HG02840 (cell line): Measurements from ENCODE around the gene FMO1.
"Not testable (repeated sequence)": the region's sequence is repeated elsewhere in the genome, so short reads cannot be mapped to it uniquely, and the experiment has no call there.

ENCODE experiments used
- ATAC-seq: cut with Tn5 transposase; IDR thresholded peaks from one replicate; pipeline ENCODE4 v1.9.1; 2021; ENCODE audit warnings: mild to moderate bottlenecking, moderate library complexity, moderate number of reproducible peaks; ENCODE audit not compliant: unreplicated experiment, low FRiP score

FMO1 gene

GRCh38 chr1:171231326-171231725 is 17.0 kb upstream of the FMO1 start:
- no peak for ATAC-seq

GRCh38 chr1:171233183-171233582 is 15.1 kb upstream of the FMO1 start:
- ATAC-seq: no peak

- not testable (repeated sequence) for ATAC-seq
Observed at GRCh38 chr1:171236231-171236630, 12.1 kb upstream of the FMO1 start.

- ATAC-seq: no peak
Observed at GRCh38 chr1:171243878-171244277, 4.4 kb upstream of the FMO1 start.

- ATAC-seq: no peak
Observed at GRCh38 chr1:171245458-171246064, 2.7 kb upstream of the FMO1 start.

- no peak for ATAC-seq
Observed at GRCh38 chr1:171247501-171247900, 793 bp upstream of the FMO1 start.

- ATAC-seq: no peak
Observed at GRCh38 chr1:171248841-171249240, 547 bp downstream of the FMO1 start.

GRCh38 chr1:171250263-171250662 is 2.0 kb downstream of the FMO1 start:
- ATAC-seq: no peak

GRCh38 chr1:171251042-171251951 is 3.0 kb downstream of the FMO1 start:
- no peak for ATAC-seq

- no peak for ATAC-seq
Observed at GRCh38 chr1:171251952-171252300, 3.6 kb downstream of the FMO1 start.

GRCh38 chr1:171252482-171252881 is 4.2 kb downstream of the FMO1 start:
- peak; percentile 83 for ATAC-seq

GRCh38 chr1:171254859-171255258 is 6.6 kb downstream of the FMO1 start:
- ATAC-seq: no peak

- ATAC-seq: no peak
Observed at GRCh38 chr1:171256940-171257606, 8.8 kb downstream of the FMO1 start.

- no peak for ATAC-seq
Observed at GRCh38 chr1:171257607-171258076, 9.3 kb downstream of the FMO1 start.

- no peak for ATAC-seq
Observed at GRCh38 chr1:171258429-171258828, 10.1 kb downstream of the FMO1 start.

- no peak for ATAC-seq
Observed at GRCh38 chr1:171258943-171259342, 10.6 kb downstream of the FMO1 start.

- no peak for ATAC-seq
Observed at GRCh38 chr1:171261336-171261735, 13.0 kb downstream of the FMO1 start.

GRCh38 chr1:171263901-171264300 is 15.6 kb downstream of the FMO1 start:
- no peak for ATAC-seq

- ATAC-seq: no peak
Observed at GRCh38 chr1:171265686-171266085, 17.4 kb downstream of the FMO1 start.

- no peak for ATAC-seq
Observed at GRCh38 chr1:171266930-171267329, 18.6 kb downstream of the FMO1 start.

- no peak for ATAC-seq
Observed at GRCh38 chr1:171267391-171267790, 19.1 kb downstream of the FMO1 start.
